Esophagus squamous epithelium (tissue), 5 donors: ENCODE results near the gene SYT8. TPM values are rescaled to one million over a fixed set of nuclear protein-coding genes. Genes with fewer than 3 reads are reported as not detected.

Experiments used
- DNase-seq: peaks from one replicate; lab custom pipeline; 2025; lab: John Stamatoyannopoulos, UW
- H3K27ac ChIP-seq, 4 donors: fragments of 200-600 bp; sonication (generic); one replicate each; pipeline ENCODE4 v1.5.1; 2016 to 2019; ENCODE audit warnings: mild to moderate bottlenecking in 1 of 4
- H3K27me3 ChIP-seq, 4 donors: fragments of 200-600 bp; sonication (generic); 1 replicate in 3 of 4; 2 replicates in 1 of 4; pipeline versions ENCODE4 v1.5.1 to v1.6.0; 2017 to 2021; ENCODE audit warnings: antibody characterized with exemption in 1 of 4
- H3K36me3 ChIP-seq, 3 donors: fragments of 200-600 bp; sonication (generic); one replicate each; pipeline ENCODE4 v1.5.1; 2016 to 2019
- H3K4me1 ChIP-seq, 3 donors: fragments of 200-600 bp; sonication (generic); one replicate each; pipeline ENCODE4 v1.5.1; 2017 to 2019
- H3K4me3 ChIP-seq, 4 donors: fragments of 200-600 bp; sonication (generic); 1 replicate in 3 of 4; 2 replicates in 1 of 4; pipeline ENCODE4 v1.5.1; 2016 to 2019; ENCODE audit warnings: mild to moderate bottlenecking in 2 of 4, moderate library complexity in 1 of 4
- H3K9me3 ChIP-seq, 3 donors: fragments of 200-600 bp; sonication (generic); one replicate each; pipeline ENCODE4 v1.5.1; 2016 to 2019
- CTCF ChIP-seq, 6 experiments: fragments of 450-650 bp in 4 of 6; fragments of 200-600 bp in 2 of 6; sonication (generic) in 2 of 6; IDR thresholded peaks; one replicate each; pipeline ENCODE4 v1.5.1; 2016 to 2019; ENCODE audit warnings: antibody characterized with exemption in 6 of 6, mild to moderate bottlenecking in 4 of 6, moderate library complexity in 4 of 6
- POLR2A ChIP-seq, 4 donors: fragments of 450-650 bp; IDR thresholded peaks; one replicate each; pipeline ENCODE4 v1.6.1; 2017; ENCODE audit warnings: antibody characterized with exemption in 4 of 4, mild to moderate bottlenecking in 4 of 4, moderate library complexity in 3 of 4
- WGBS, 2 donors: methylation state at CpG; one replicate each; pipeline ENCODE4 v1.1.5; 2018; 5-methylcytosine and 5-hydroxymethylcytosine counted together
- intact Hi-C: fragments of 100-400 bp; cut with DNase I; formaldehyde crosslinking; loops from one replicate; pipeline ENCODE4 v1.15.0; 2022
- total RNA-seq, 4 donors: library from RNA; depleted of rRNA; stranded (reverse); fragments of >200 nt; gene quantifications; one replicate each; pipeline ENCODE4 v1.1.0, GENCODE V29; 2016
- donor health status: DM: yes; HTN: yes; CAD: no.

The SYT8 gene
- total RNA-seq, 4 donors from 2014 or later, result 28.7 to 110 (median 69.3) TPM

DNA sequence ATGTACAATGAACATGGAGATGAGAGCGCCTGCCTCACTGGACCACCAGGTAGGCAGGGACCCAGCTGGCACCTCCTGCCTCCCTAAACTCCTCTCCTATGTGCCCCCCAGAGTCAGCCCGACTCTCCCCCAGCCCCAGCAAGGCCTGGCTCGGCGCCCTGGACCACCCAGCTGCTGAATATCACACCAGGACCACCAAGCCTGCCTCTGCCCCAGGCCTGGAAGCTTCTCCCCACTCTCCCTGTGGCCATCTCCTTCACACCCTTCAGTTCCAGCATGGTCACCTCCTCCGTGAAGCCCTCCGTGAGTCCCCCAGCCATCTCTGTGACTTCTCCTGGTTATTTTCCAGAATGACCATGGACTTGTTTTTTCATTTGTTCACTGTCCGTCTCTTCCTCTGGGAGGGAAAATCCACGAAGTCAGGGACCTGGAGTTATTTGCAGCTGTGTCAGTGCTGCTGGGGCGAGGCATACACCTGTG, 11.7 kb downstream of the SYT8 start:
- WGBS, 2 donors, result 74 to 81% methylated on average over 7 to 8 of the region's 9 CpGs
- intact Hi-C loops, result loop anchor here (10.0 kb wide), 1 partner anchor 78 kb away; no protein-coding TSS in a partner anchor
- no peak overlapping the region for H3K27ac ChIP-seq

DNA sequence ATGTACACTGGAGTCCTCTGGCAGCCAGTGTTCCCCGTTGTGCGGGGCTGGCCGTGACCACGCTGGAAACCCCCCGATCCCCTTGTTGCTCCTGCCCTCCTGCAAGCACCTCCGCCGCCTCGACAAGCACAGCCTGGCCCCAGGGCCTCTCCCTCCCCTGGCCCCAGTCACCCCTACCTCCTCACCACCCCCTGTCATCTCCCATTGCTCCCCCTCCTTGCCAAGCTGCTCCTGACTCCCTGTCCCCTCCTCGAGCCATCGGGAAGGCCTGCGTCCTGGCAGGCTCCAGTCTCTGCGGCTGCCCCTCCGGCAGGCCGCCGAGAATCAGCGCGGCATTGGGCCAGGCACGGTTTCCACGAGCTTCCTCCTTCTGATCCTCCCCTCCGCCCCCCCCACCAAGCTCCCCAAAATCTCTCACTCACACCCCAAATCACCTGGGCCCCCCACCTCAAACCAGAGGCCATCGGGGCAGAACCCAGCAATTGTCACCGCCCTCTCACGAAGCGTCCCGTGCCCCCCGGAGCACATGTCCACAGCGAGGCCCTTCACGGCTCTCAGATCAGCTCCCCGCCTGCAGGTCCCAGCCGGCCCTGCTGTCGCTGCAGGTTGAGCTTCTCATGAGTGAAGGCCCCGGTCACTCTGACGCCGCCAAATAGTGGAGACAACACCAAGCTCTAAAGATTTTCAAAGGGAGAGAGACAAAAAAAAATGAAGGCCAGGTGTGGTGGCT, 12.4 kb downstream of the SYT8 start:
- Histone ChIP-seq H3K9me3 (no peaks in the 10 kb centered on the region), H3K4me1 (peaks cover 1 to 67% (median 13%) of the 10 kb centered on the region in 3 donors), H3K27ac (no peak overlapping the region), H3K36me3 (no peaks in the 10 kb centered on the region), H3K4me3 (no peak overlapping the region), H3K27me3 (no peaks in the 10 kb centered on the region)
- no peak for DNase-seq
- no peak for TF ChIP-seq CTCF (IDR thresholded peaks at IDR 0.05)
- TF ChIP-seq POLR2A (IDR thresholded peaks at IDR 0.05), result no peak
- intact Hi-C loops, result loop anchor here (10.0 kb wide), 1 partner anchor 78 kb away; no protein-coding TSS in a partner anchor
- 89 to 90% methylated on average over 9 to 15 of the region's 34 CpGs for WGBS, 2 donors

More for the DNA sequence above, 11.7 kb downstream of the SYT8 start:
- Histone ChIP-seq H3K4me1 (peaks cover 0 to 67% (median 13%) of the 10 kb centered on the region in 3 donors), H3K27me3 (no peaks in the 10 kb centered on the region), H3K9me3 (no peaks in the 10 kb centered on the region), H3K36me3 (no peaks in the 10 kb centered on the region), H3K4me3 (no peak overlapping the region)
- no peak for TF ChIP-seq POLR2A (IDR thresholded peaks at IDR 0.05)
- no peak for TF ChIP-seq CTCF (IDR thresholded peaks at IDR 0.05)
- DNase-seq, result no peak

- Histone ChIP-seq H3K4me3 (no peak overlapping the region), H3K4me1 (peaks cover 7 to 61% (median 9%) of the 10 kb centered on the region in 3 donors), H3K27ac (no peak overlapping the region), H3K9me3 (no peaks in the 10 kb centered on the region), H3K27me3 (no peaks in the 10 kb centered on the region), H3K36me3 (no peaks in the 10 kb centered on the region)
- WGBS, 2 donors, result 84 to 86% methylated on average over 13 to 18 of the region's 18 CpGs
- no peak for DNase-seq
- intact Hi-C loops, result loop anchor here (10.0 kb wide), 1 partner anchor 77 kb away; no protein-coding TSS in a partner anchor
- TF ChIP-seq POLR2A (IDR thresholded peaks at IDR 0.05), result no peak
- TF ChIP-seq CTCF (IDR thresholded peaks at IDR 0.05), result no peak
Measured at GRCh38 chr11:1847926-1848639, 13.3 kb downstream of the SYT8 start.

- no peak overlapping the region for H3K27ac ChIP-seq
- intact Hi-C loops, result loop anchor here (10.0 kb wide), 1 partner anchor 76 kb away; no protein-coding TSS in a partner anchor
- no peaks in the 10 kb centered on the region for H3K27me3 ChIP-seq
- no peak overlapping the region for H3K4me3 ChIP-seq
- H3K9me3 ChIP-seq, result no peaks in the 10 kb centered on the region
- WGBS, 2 donors, result 89 to 92% methylated on average over 12 to 16 of the region's 19 CpGs
- TF ChIP-seq CTCF (IDR thresholded peaks at IDR 0.05) (no peak), POLR2A (IDR thresholded peaks at IDR 0.05) (no peak)
- H3K36me3 ChIP-seq, result no peaks in the 10 kb centered on the region
- no peak for DNase-seq
- peaks cover 7 to 53% (median 9%) of the 10 kb centered on the region in 3 donors for H3K4me1 ChIP-seq
Measured at GRCh38 chr11:1848640-1849430, 14.0 kb downstream of the SYT8 start.
